Cerebellar cortex (tissue), 1 donor: ENCODE measurements around the gene TMEM203.

Experiments used
- DNase-seq: peaks from one replicate; pipeline ENCODE4 v3.0.0-alpha.2; 2015; ENCODE audit warnings: low spot score

The TMEM203 gene

GRCh38 chr9:137229903-137230704 lies 24.7 kb upstream of the TMEM203 start:
- no peak for DNase-seq

GRCh38 chr9:137228968-137229896 lies 23.8 kb upstream of the TMEM203 start:
- no peak for DNase-seq

DNA sequence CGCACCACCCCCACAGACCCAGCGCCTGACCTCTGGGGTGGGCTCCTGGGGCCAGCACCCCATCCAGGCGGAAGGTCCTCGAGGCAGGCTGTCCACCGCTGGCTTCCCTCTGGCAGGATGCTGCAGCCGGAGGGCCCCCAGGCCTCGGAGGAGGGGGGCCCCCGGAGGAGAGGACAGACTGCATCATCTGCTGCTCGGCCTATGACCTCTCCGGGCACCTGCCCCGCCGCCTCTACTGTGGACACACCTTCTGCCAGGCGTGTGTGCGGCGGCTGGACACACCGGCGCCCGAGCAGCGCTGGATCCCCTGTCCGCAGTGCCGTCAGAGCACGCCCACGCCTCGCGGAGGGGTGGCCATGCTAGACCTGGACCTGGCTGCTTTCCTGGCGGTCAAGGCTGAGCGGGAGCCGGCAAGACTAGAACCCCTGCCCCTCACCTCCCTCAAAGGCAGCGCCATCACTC lies 23.1 kb upstream of the TMEM203 start:
- no peak for DNase-seq

DNA sequence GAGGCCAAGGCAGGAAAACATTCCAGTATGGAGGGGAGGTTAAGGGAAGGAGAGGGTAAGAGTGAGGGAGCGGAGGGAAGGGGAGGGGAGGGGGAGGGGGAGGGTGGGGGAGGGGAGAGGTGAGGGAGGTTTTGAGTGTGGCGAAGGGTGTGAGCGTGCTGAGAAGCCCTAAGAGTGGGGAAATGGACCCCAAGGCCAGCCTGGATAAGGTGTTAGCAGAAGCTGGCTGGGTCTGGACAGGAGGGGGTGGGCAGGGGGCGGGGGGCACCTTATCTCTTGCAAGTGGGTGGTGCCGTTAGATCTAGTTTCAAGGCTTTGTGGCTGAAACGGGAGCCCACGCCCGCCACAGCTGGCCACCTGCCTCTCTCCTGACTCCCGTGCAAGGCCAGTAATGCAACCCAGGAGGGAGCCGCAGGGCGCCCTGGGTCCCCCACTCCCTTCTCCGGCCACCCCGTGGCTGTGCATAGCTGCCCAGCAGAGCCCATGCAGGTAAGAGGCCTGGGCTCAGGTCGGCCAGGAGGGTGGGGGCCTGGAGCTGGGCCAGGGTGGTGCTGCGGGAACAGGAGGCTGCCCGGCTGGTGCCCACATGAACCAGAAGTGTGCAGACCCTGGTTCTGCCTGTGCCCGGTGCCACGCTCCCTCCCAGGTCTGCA lies 22.5 kb upstream of the TMEM203 start:
- DNase-seq = no peak

- DNase-seq = peak; percentile 79
Observed at GRCh38 chr9:137227054-137227852, 21.8 kb upstream of the TMEM203 start, which contains the start of gene RNF224. RNF224 (plus strand) TSS chr9:137227502; CDS start chr9:137228336, 834 bp downstream.

GRCh38 chr9:137226338-137227053 lies 21.0 kb upstream of the TMEM203 start:
- DNase-seq = no peak

GRCh38 chr9:137225699-137226331 lies 20.4 kb upstream of the TMEM203 start:
- no peak for DNase-seq

DNA sequence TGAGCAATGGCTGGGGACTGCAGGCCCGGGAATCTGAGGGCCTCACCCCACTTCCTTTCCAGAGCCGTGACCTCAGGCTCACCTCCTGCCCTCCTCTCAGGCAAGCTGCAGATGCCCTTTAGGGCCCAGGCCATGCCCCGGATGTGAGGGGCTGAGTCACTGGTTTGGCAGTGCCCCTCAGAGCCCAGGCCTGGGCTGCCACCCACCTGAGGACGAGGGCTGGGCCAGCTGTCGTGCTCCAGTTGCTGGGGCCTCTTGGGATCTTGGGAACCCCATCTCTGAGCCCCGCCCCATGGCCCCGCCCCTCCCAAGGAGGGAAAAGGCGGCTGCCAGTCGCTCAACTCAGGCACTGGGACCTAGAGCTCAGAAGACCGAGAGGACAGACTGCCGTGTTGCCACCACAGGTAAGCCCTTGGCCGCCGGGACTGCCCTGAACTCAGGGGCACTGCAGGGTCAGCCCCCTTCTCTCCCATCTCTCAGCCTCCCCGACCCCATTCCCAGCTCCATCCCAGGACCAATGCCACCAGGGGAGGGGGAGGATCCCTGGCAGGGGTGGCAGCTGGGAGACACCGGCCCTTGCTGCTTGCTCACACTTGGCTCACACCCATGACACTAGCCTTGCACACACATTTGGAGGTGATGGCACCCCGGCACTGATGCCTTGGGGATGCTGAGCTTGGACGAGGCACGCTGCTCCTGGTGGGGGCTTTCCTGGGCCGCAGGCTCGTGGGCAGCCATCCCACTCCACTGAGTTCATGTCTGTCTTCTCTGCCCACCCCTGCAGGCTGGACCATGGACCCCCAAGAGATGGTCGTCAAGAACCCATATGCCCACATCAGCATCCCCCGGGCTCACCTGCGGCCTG lies 19.6 kb upstream of the TMEM203 start, which contains the start of gene CYSRT1:
CYSRT1 (plus strand) TSS at position 345 of the 865 bp plus-strand sequence; CDS start at position 793, 448 bp downstream.
- DNase-seq = no peak

GRCh38 chr9:137223078-137223970 lies 17.9 kb upstream of the TMEM203 start:
- DNase-seq = peak; percentile 98

DNA sequence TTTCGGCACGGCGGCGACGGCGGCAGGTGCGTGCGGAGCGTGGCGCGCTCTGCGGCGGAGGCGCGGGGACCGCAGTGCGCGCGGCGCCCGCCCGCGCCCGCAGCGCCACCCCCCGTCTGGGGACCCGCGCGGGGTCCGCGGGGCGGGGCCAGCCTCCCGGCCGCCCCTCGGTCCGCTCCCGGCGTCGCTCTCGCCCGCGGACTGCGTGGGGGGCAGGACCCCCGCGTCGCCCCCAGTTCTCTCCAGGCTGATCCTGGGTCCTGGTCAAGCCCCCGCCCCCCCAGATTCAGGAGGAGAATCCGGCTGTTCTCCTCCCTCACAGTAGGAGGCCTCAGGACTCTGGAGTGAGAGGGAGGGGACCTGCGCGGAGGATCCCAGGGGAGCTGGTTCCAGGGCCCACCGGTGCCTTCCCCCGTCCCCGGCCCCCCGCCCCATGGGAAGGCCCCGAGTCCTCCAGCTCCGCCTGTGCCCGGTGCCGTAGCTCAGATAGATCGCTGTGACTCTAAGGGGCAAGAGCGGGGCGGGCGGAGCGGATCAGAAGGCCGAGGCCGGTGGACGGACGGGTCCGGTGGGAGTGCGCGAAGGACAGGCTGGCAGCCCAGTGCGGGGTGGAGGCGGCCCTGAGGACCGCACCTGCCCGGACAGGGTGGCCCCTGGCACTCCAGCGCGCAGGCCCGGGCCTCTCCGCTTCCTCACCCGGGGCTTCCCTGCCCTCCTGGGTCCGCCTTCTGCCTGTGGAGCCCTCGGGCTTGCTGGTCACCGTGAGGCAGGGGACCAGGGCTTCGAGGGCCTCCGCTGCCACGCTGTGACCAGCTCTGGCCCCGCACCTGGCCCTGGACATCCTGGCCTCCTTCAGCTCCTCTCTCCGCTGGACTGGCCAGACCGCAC lies 17.0 kb upstream of the TMEM203 start, which contains the start of gene RNF208:
RNF208 (minus strand) TSS at position 51 of the 888 bp plus-strand sequence. CDS start 1,028 bp downstream, outside the sequence.
- DNase-seq = no peak

- DNase-seq = no peak
Observed at GRCh38 chr9:137221506-137222111, 16.2 kb upstream of the TMEM203 start.

DNA sequence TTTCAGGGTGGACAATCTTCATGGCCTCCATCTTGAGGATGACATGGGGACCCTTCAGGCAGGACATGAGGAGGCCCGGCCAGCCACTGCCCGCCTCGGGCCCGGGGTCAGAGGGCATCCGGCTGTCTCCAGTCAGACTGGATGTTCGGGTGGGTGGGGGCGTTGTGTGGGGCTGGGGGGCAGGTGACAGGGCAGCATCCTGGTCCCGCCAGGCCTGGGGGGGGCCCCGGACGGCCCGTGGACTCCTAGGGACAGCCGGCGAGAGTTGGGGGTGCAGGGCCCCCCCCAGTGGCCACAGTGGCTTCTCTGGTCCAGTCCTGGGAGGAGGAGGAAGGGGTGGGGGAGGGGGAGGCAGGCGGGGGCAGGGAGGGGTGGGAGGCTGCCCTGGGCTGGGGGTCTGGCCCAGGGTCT lies 15.7 kb upstream of the TMEM203 start:
- no peak for DNase-seq

GRCh38 chr9:137220317-137221094 lies 15.1 kb upstream of the TMEM203 start:
- no peak for DNase-seq

GRCh38 chr9:137219757-137220316 lies 14.4 kb upstream of the TMEM203 start:
- DNase-seq = no peak

DNA sequence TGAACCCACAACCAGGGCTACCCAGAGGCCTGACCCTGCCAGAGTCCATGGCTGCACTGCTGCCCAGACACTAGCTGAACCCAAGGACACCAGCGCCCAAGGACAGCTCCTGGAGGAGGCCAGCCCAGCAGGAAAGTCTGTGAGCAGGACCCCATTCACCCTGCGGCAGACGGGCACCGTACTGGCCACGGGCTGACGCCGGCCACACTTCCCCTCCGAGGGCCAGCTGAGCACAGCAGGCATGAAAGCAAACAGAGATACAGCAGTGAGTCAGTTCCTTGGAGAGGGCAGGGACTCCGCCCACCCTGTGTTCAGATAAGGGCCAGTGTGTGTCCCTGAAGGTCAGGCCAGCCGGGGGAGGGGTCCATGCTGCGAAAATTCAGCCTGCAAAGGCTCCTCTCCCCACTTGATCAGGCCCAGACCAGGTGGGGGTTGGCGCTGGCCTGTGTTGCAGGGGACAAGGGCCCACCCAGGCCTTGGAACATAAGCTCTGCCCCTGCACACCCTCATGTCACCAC lies 13.4 kb upstream of the TMEM203 start:
- no peak for DNase-seq
